ENCODE measurements around the gene SUSD4.

The SUSD4 gene

GRCh38 chr1:223228931-223229528 lies 134.9 kb downstream of the SUSD4 start:
- DNase-seq (ENCODE audit: low spot score), result no peak
- ChIA-PET CTCF (no interaction called here), POLR2A (ENCODE audit: low non-redundant PET) (no interaction called here)
- no peak overlapping the region for H3K27ac ChIP-seq
- TF ChIP-seq CTCF (conservative IDR thresholded peaks at IDR 0.05; ENCODE audit: low read depth), result no peak

GRCh38 chr1:223228201-223228600 lies 135.8 kb downstream of the SUSD4 start:
- ChIA-PET CTCF (interaction anchor here (0.6 kb wide), 1 partner anchor 409 kb away, joined by 5 read pairs; no protein-coding TSS in a partner anchor), POLR2A (ENCODE audit: low non-redundant PET) (no interaction called here)
- no peak for DNase-seq (ENCODE audit: low spot score)
- no peak for TF ChIP-seq CTCF (conservative IDR thresholded peaks at IDR 0.05; ENCODE audit: low read depth)
- H3K27ac ChIP-seq, result no peak overlapping the region

GRCh38 chr1:223227486-223228196 lies 136.3 kb downstream of the SUSD4 start:
- ChIA-PET POLR2A (ENCODE audit: low non-redundant PET) (no interaction called here), CTCF (interaction anchor here (0.6 kb wide), 1 partner anchor 410 kb away, joined by 5 read pairs; no protein-coding TSS in a partner anchor)
- H3K27ac ChIP-seq, result no peak overlapping the region
- DNase-seq (ENCODE audit: low spot score), result no peak
- no peak for TF ChIP-seq CTCF (conservative IDR thresholded peaks at IDR 0.05; ENCODE audit: low read depth)

GRCh38 chr1:223227031-223227430 lies 136.9 kb downstream of the SUSD4 start:
- CTCF ChIA-PET, result no interaction called here
- H3K27ac ChIP-seq, result no peak overlapping the region
- POLR2A ChIA-PET (ENCODE audit: low non-redundant PET), result no interaction called here
- DNase-seq (ENCODE audit: low spot score), result no peak
- TF ChIP-seq CTCF (conservative IDR thresholded peaks at IDR 0.05; ENCODE audit: low read depth), result no peak

- ChIA-PET POLR2A (ENCODE audit: low non-redundant PET) (no interaction called here), CTCF (interaction anchor here (0.5 kb wide), 1 partner anchor 30 kb away, joined by 3 read pairs; no protein-coding TSS in a partner anchor)
- H3K27ac ChIP-seq, result no peak overlapping the region
- no peak for DNase-seq (ENCODE audit: low spot score)
- no peak for TF ChIP-seq CTCF (conservative IDR thresholded peaks at IDR 0.05; ENCODE audit: low read depth)
These were observed 137.7 kb downstream of the SUSD4 start for GRCh38 chr1:223226271-223226670.

- ChIA-PET CTCF (interaction anchor here (0.5 kb wide), 2 partner anchors 29 to 413 kb away, joined by 3 read pairs; no protein-coding TSS in a partner anchor), POLR2A (ENCODE audit: low non-redundant PET) (no interaction called here)
- H3K27ac ChIP-seq, result no peak overlapping the region
- no peak for TF ChIP-seq CTCF (conservative IDR thresholded peaks at IDR 0.05; ENCODE audit: low read depth)
- no peak for DNase-seq (ENCODE audit: low spot score)
These were observed 138.5 kb downstream of the SUSD4 start for GRCh38 chr1:223225481-223225880.

Measured in RWPE1 (cell line).